ENCODE results near the gene FGB. TPM values are rescaled to one million over a fixed set of nuclear protein-coding genes. Genes with fewer than 3 reads are reported as not detected.
A peak's percentile ranks its signal among the peaks of the same experiment; 100 is the strongest.

FGB gene
- total RNA-seq, 1 donor, result not detected

- TF ChIP-seq CTCF (IDR thresholded peaks at IDR 0.05; ENCODE audit: insufficient read depth, low read length), result peak; percentile 46
- H3K4me3 ChIP-seq (ENCODE audit: low read depth, low read length), result peak within 1 kb of the TSS; percentile 78
- peak; percentile 94 for DNase-seq (ENCODE audit: low read depth)
These were observed 12.7 kb upstream of the FGB start, which contains the start of gene PLRG1 for GRCh38 chr4:154549894-154550790. TSS of gene PLRG1 (minus strand) at chr4:154550400. CDS start at chr4:154550308, 92 bp downstream.

DNA sequence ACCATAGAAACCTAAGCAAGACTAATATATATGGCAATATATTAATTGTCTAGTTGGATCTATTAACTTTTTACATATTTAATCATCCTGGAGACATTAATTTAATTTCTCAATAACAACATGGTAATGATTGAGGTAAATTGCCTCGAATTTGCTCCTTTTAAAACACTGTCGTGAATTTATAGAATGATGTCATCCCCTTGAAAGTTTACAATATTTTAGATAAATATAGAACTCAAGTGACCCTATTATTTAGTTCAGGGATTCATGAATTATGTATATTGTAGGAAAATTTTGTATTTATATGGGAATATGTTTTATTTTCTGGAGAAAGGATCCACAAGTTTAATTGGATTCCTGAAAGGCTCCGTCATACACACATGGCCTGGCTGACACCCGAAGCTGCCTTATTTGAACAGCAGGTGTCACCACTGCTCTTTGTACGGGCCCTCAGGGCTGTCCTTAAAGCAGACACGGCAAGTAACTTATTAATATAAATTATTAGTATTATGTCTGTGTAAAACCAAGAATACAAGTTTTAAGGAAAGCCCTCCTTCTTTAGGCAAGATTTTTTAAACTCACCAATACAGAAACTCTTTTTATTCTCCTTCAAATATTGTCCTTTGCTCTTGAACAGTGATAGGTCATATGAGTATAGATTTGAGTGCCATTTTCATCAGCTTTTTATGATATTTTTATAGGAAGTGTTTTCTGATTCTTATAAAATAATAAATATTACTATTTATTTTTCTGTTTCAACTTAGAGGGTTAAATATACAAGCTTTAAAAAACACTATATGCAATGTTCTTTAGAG lies 10.7 kb upstream of the FGB start:
- H3K4me3 ChIP-seq (ENCODE audit: low read depth, low read length), result no peak overlapping the region
- peak; percentile 83 for TF ChIP-seq CTCF (IDR thresholded peaks at IDR 0.05; ENCODE audit: insufficient read depth, low read length)
- peak; percentile 87 for DNase-seq (ENCODE audit: low read depth)

DNA sequence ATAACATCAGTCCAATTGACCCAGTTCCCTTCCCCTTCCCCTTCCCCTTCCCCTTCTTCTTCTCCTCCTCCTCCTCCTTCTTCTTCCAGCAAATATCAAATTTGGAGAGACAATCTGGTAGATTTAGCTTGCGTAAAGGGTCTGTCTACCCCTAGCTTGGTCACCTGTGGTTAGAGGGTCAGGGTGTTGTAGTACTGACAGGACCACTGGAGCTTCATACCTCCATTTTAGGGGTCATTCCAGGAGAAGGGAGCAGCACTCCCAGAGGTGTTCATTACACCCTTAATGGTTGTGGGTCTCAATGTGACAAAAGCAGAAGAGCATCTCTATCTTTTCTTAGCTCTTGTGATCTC lies 3.7 kb upstream of the FGB start:
- H3K4me3 ChIP-seq (ENCODE audit: low read depth, low read length), result no peak overlapping the region
- DNase-seq (ENCODE audit: low read depth), result no peak
- TF ChIP-seq CTCF (IDR thresholded peaks at IDR 0.05; ENCODE audit: insufficient read depth, low read length), result no peak

DNA sequence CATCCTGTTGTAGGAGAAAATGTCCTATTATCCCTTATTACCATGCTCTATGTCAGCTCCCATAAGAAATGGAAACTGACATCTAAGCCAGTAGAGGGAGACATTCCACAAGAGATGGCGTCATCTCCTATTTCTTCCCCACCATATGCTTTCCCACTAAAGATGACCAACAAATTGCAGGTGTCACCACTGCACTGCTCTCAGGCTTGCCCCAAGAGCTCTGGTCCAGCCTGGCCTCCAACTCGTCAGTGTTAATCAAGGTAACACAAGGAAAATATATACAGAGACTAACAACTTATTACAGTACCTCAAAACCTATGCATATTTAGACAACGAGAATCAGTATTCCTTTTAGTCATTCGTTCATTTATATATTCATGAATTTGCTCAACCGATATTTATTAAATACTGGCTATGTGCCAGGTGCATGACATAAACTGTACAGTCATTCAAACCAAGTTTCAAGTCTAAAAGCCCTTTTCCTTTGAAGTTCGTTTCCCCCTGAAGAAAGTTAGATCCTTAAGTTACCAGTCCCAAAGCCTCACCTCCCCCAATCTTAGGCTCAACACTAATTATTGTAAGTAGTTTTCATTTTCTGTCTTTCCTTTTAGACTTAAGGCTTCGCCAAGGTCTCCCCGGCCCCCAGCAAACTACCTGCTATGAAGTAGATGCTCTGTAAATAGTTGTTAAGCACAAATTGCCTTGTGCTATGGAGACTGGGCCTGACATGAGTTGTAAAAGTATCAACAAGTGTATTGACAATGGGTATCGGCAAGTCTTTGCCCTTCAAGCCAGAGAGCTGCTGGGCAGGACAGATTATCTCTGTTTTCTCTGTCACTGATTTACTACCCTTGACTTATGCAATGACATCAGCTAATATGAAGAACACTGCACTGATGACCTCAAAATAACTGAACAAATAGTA lies 3.1 kb upstream of the FGB start:
- peak; percentile 62 for TF ChIP-seq CTCF (IDR thresholded peaks at IDR 0.05; ENCODE audit: insufficient read depth, low read length)
- no peak overlapping the region for H3K4me3 ChIP-seq (ENCODE audit: low read depth, low read length)
- peak; percentile 65 for DNase-seq (ENCODE audit: low read depth)

DNA sequence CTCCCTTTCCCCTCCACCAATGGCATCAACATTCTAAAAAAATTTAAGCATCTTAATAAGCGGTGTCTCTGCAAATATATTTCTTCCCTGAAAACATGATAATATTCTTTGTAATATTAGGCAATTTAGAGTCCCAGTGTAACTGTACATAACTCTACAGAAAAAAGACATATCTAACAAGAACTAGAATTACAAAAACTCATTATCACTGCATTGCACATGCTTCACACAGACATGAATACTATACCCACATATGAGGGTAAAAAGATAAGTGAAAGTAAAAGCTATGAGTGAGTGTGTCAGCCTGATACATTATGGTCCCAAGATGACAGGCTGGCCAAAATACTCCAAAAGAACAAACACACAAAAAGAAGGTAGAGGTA lies 2.4 kb upstream of the FGB start:
- H3K4me3 ChIP-seq (ENCODE audit: low read depth, low read length), result no peak overlapping the region
- no peak for TF ChIP-seq CTCF (IDR thresholded peaks at IDR 0.05; ENCODE audit: insufficient read depth, low read length)

GRCh38 chr4:154560824-154561231 lies 2.0 kb upstream of the FGB start:
- H3K4me3 ChIP-seq (ENCODE audit: low read depth, low read length), result no peak overlapping the region
- DNase-seq (ENCODE audit: low read depth), result peak; percentile 49
- no peak for TF ChIP-seq CTCF (IDR thresholded peaks at IDR 0.05; ENCODE audit: insufficient read depth, low read length)

More for the DNA sequence above, 2.4 kb upstream of the FGB start:
- no peak for DNase-seq (ENCODE audit: low read depth)
